SIG-M5 (cell line): ENCODE measurements around the gene DCTN1.

ENCODE experiments used
- DNase-seq: peaks from one replicate; lab custom pipeline; 2025; lab: John Stamatoyannopoulos, UW

The DCTN1 gene

DNA sequence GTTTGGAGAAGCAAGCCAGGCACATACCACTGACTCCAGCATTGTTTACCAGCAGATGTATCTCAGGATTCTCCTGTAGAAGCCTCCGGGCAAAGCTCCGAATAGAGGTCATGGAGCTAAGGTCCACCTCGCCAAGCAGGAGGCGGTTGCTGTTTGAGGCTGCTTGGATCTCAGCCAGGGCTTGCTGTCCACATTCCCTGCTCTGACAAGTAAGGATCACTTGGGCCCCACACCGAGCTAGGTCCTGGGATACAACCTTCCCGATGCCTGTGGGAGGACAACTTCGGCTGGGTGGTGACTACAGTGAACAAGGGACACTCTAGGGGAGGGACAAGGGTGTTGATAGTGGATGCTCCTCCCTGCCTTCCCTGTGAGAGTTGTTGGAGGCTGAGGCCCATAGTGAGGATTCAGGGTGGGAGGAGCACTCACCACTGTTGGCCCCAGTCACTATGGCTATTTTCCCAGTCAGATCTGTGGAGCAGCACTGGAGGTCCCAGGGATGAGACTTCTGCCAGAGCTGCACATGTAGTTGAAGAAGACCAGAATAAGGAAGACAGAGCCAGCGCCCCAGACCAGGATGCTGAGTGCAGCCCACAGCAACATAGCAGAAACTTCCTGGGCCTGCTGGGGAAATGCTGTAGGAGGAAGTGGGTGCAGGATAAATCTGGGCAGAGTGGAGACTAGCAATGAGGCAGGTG, 33.0 kb upstream of the DCTN1 start:
- no peak for DNase-seq

DNA sequence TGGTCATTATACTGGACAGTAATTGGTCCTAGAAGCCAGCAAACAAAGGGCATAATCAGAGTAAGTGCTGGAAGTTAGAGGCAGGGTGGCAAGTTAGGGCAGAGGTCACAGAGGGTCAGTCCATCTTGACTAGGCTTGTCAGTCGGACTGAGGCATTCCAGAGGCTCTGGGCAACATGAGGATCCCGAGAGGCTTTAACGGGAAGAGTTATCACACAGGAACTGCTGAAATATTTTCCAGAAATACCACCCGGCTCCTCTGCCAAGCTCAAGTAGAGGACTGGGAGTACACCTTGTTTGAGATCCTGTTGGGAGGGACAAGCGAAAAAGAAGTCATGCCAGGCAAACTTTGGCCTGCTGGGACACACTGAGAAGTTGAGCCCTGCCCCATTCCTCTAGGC, 27.6 kb upstream of the DCTN1 start:
- DNase-seq = no peak

DNA sequence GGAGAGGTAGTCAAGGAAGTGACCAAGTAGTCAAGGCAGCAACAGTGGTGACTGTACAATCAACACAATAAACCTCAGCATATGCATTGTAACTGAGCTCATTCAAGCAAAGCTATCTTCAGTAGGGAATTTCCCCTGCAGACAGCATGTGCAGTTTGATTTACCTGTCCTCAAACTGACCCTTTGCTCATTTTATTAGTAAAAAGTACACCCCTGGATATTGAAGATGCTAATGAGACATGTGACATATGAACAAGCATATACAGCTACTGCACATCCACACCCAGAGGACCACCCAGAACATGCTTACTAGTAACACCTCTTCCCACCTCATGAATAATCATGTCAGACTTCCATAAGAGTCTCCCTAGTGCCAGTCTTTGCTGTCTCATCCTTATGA, 25.9 kb upstream of the DCTN1 start:
- DNase-seq = no peak

DNA sequence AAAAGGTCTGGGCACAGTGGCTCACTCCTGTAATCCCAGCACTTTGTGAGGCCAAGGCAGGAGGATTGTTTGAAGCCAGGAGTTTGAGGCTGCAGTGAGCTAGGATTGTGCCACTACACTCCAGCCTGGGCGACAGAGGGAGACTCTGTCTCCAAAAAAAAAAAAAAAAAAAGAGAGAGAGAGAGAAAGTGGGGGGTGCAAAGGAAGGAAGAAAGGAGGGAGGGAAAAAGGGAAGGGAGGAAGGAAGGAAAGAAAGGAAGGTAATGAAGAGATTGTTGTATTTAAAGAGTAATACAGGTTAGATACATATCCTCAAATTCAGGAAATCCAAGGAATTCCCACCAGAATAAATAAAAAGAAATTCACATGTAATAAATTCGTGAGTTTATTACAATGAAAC, 21.8 kb upstream of the DCTN1 start:
- no peak for DNase-seq

DNA sequence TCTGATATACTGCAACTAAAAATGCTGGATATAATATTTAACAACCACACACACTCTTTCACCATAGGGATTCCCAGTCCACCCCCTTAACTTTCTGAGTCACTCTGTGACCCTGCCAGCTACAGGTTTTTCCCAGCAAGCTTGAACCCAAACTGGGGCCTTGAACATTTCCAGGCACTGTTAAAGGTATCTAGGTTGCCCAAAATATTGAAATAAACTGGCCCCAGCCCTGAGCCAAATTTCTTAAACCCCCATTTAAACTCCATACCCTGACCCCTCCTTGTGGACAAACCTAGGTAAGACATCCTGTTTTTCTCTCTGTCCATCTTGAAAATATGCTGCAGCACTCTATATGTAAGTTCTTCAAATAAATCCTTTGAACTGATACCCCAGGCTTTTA, 19.7 kb upstream of the DCTN1 start:
- DNase-seq = no peak

DNA sequence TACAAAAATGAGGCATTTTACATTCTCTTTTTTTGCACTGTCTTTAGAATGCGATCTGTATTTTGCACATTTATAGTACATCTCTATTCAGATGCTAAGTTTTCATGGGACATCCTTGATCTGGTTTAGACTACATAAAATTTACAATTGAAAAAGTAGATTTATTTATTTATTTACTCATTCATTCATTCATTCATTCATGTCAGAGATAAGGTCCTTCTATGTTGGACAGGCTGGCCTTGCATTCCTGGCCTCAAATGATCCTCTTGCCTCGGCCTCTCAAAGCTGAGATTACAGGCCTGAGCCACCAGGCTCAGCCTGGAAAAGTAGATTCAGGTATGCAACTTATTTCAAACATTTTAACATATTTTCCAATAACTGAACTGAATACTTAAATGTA, 16.0 kb upstream of the DCTN1 start:
- no peak for DNase-seq

DNA sequence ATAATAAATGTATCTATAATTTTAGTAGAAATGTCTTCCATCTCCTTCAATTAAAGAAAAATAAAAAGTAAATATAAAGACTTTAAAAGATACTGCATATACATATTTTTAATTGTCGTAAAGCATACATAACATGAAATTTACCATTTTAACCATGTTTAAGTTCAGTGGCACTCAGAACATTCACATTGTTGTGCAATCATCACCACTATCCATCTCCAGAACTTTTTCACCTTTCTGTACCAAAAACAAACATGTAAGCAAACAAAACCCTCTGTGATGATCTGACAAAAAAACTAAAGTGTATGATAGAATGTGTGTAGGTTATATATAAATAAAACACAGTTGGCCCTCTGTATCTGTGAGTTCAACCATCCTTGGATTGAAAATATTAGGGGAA, 13.4 kb upstream of the DCTN1 start:
- DNase-seq = no peak

DNA sequence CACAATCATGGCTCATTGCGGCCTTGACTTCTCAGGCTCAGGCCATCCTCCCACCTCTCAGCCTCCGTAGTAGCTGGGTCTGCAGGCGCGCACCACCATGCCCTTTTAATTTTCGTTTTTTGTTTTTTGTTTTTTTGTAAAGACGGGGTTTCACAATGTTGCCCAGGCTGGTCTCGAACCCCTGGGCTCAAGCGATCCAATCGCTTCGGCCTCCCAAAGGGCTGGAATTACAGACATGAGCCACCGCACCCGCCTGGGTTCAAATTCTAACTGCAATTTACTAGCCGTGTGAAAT, 12.3 kb upstream of the DCTN1 start:
- no peak for DNase-seq

DNA sequence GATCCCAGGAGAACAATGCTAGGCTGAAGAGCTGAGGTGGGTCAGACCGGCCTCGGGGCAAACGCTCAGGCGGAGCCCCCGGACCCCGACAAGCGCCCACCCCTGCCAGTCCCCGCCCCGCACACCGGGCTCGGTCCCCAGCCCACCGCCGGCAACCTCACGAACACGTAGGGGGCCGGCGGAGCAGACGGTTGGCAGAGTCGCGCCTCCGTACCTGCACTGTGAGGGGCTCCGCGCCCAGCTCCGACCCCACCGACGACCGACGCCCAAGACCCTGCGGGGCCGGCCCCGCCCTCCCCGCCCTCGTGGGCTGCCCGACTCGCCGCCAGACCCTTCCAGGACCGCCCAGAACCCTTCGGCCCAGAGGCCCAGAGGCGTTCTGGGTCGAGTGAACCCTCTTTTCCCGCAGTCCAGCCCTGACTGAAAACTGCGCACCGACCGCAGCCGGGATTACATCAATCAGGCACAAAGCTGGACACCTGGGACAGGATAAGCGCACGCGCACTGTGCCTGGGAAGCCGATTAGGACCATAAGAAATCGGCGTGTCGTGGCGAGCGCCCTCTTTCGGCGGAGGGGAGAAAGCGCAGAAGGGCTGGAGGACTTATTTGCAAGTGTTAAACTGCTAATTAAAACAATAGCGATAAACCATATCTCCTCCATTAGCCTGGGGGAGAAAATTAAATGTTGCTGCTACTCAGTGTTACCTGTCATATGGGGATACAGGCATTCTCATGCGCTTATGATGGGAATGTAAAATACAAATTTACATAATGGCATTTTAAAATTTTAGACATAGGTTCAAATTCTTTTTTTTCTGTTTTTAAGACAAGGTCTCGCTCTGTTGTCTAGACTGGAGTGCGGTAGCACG, 11.7 kb upstream of the DCTN1 start:
- peak; percentile 46 for DNase-seq

DNA sequence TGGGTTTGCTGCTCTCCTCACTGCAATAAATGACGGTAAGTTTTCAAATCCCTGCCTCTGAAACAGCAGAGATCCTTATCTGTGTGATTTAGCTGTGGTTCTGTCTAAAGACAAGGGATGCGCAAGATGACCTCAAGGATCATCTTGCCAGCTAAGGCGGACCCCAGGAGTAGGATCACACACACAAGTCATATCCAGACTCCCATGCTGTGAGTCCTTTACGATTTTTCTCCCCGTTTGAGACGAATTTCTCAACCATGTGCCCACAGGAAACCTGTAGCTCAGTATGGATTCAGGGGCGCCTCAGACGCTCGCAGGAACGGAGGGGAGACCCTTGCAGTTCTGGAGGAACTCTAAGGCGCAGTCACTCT, 11.1 kb upstream of the DCTN1 start:
- no peak for DNase-seq

DNA sequence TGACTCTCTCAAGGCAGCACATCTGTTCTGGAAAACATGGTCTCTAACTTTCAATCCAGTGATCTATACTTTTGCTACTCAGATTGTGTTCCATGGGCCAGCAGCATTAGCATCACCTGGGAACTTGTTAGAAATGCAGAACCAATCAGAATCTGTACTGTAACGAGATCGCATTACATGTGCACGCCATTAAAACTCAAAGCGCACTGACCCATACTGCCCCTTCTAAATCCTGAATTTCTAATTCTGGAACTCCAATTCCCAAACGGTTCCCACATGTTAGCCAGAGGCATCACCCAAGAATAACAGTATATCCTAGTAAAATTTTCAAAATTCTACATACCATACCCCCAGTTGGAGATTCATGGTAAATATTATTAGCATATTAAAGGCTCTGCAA, 10.5 kb upstream of the DCTN1 start:
- no peak for DNase-seq

DNA sequence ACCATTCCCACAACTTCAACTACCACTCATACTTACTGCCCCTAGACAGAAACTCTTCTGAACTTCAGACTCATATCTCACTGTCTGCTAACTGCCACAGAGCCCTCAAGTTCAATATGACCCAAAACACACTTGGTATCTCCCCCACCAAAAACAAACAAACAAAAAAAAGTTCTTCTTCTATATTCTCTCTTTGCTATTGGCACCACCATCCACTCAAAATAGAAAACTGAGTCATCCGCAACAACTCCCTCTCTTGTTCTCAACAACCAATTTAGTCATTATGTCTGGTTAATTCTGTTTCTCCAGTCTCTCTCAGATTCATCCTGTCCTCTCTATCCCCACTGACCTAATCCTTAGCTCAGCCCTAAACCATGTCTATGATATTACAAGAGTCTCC, 7.2 kb upstream of the DCTN1 start:
- DNase-seq = no peak

DNA sequence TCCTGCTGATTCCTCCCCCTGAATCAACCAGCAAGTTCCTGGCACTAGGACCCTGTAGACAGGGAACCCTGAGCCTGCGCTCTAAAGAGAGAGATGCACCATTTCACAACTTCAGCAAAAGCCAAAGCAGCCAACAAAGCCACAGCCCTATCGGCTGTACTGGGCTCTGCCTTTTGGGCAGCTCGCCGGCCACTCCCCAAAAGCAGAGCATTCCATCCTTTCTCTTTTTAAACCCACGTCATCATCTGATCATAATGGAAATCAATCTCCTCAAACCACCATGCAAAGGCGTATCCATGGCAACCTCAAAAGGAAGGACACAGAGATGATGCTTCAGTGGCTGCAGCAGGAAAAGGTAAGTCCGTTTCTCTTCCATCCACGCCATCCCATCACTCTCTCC, 5.3 kb upstream of the DCTN1 start:
- DNase-seq = no peak

DNA sequence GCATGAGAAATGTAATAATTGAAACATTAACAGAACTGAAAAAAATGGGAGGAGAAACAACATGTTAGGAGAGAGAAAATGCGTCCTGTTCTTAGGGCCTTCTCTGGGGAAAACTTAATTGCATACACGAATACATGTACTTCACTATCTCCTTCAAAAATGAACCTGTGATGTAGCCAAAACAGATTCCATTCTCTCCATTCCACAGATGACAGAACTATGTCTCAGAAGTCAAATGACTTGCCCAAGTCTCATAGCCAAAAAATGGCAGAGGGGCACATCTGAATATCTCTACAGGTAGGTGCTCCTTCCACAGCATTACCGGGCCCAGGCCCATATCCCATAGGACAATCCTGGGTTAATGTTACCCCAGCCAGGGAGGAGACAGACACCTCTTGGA, 3.9 kb upstream of the DCTN1 start:
- DNase-seq = no peak

DNA sequence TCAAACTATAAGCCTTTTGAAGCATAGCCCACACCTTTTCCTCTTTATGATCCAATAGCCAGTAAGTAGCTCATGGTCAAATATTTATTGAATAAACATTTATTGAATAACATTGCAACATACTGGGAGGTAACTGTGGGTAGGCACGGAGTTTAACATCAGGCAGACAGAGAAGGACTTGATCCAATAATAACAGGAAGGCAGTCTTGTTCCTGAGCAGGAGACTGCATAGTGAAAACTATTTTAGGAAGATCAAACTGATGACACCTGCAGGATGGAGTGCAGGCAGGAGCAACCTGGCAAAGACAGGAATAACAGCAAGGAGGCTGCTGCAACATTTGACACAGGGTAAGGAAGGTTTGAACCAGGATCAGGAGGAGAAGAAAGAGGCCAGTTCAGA, 3.1 kb upstream of the DCTN1 start:
- no peak for DNase-seq

DNA sequence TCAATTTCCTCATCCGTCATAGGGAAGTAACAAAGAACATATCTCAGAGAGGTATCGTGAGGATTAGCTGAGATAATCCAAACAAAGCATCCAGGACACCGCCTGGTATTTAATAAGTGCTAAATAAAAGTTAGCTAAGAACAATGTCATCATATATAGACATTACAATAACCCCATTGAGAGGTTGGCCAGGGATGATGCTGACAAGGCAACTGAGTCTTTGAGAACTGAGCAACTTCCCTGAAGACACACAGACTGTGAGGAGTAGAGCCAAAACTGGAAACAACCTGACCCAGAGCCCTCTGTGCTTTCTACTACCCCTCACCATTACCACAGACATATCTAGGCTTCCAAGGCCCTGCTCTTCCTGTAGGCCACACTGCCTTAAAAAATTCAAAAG, 1.6 kb upstream of the DCTN1 start:
- no peak for DNase-seq

DNA sequence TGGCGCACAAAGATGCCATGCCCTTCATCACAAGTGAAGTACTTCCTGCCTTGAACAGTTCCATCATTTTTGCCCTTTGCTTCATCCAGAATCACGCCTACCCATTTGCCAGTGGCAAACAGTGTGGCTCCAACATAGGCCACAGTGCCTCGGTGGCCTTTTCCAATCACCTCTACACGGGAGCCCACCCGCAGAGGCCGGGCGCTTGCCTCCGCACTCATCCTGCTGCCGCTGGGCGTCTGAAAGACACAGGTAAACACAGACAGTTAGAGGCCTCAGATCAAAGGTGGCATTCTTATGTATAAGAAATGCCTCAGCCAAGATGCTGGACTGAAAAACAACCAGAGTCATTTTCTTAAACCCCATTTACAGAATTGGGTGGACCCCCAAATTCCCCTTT, 2.1 kb downstream of the DCTN1 start:
- DNase-seq = no peak

DNA sequence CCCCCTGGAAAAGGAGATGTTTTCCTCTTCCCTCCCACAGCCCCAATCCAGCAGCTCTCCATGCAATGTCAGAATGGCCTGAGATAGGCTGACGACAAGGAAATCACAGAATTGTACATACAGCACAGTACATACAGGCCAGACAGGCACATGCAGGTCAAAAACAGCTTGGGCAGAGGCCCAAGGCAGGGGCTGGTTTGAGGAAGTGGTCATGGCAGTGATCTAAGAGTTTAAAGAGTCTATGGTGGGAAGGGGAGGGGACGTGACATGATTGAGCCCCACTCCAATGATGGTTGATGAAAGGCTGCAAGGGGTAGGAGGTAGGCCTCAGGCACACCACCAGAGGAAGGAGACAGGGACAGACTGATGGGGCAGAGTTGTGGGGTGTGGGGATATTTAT, 4.3 kb downstream of the DCTN1 start:
- DNase-seq = no peak

DNA sequence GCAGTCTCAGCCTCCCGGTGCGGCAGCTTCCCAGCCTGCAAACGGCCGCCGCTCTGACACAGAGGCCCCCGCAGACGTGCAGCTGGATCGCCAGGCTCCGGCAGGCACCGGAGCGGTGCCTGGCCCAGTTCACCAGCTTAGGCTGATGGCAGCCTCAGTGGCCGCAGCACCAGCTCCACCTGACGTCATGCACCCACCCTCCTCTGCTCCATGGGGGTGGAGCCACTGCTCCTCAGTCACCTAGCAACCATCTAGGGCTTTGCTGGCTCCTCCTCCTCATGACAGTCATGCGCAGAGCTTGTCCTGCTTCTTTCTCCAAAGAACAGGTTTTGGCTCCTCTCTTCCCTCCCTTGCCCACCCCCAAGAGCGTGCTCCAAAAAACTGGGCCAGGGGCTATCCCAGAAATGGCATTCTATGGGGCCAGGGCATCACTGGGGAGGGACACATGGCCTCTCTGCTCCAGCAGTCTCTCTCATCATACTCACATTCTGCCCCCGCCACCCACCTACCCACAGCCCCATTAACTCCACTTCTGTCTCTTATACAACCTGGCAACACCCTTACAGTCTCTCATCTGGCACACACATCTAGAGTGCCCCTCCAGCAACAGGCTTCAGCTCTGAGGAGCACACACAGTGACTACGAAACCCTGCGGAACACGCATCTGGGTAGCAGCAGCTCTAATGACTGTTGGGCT, 5.5 kb downstream of the DCTN1 start:
- DNase-seq = no peak

DNA sequence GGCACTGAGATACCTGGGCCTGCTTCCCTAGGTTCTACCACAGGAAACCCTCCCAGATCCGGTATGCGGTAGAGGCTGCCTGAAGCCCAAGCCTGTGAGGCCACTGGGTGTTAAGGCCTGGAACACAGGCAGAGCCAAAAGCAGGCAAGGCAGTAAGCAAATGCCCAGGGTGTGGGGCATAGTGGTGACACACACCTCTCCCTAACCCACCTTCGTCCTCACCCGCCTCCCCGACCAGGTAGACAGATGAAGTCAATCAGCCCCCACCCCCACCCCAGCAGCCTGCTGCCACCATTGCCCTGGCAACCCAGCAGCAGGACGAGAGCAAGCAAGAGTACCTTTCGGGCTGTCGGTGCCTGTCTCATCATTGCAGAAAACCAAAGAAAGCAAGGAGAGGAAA, 6.1 kb downstream of the DCTN1 start:
- no peak for DNase-seq

DNA sequence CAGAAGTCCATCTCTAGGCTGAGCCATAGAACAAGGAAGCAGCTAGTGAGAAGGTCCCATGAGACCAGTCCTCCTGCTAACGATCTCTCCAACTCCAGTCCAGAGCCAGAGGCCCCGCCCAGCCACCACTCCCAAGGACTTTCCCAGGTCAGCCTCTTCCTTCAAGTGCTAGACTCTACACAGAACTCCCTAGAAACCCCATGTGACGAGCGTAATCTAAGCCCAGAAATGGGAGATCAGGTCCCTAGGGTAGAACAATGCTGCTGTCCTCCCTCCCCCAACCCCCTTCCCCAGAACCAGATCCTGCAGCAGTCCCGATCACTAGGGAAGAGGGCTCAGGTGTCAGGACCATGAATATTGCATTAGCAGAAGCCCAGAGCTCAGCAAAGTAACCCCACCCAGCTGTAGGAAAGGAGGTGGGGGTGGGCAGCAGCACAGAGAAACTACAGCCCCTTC, 6.9 kb downstream of the DCTN1 start:
- DNase-seq = no peak

DNA sequence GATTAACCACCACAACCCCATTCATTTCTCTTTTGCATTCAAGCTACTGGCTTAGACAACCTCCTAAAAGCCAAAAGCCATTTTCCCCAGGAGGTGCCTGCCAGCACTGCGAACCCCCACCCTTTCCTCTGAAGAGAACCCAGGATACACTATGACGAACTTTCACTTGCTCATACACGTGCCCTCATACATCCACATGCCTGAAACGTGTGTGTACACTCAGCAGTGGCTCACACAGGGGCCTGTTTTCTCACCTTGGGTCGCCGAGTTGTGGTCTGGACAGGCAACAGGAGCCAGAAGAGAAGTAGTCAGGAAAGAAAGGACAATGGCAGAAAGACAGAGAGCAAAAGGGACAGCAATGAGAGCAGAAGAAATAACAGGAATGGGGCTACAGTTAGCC, 7.4 kb downstream of the DCTN1 start:
- DNase-seq = no peak

DNA sequence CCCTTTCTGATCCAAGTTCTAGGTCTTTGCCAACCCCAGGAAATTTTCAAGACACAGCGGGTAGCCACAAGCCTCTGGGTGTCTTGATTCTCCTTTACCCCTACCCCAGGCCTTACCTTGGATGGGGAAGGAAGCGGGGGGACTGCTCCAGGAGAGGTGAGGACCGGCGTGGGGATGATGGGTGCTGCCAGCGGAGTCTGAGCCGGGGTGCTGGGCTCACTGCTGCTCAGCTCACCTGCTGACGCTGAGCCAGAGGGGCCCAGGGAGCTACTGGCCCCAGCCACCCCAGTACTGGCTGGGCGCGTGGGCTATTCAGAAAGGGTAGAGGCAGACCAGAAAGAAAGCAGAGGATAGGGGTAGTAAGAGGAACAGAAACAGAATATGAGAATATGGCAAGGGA, 8.7 kb downstream of the DCTN1 start:
- no peak for DNase-seq
